Suprapubic skin (tissue), 4 donors: ENCODE data around the gene CTSD.

Source experiments
- CTCF ChIP-seq, 2 donors: fragments of 200-600 bp in 1 of 2; fragments of 450-650 bp in 1 of 2; sonication (generic) in 1 of 2; IDR thresholded peaks; one replicate each; pipeline ENCODE4 v1.5.1; 2016 to 2019; ENCODE audit warnings: antibody characterized with exemption in 2 of 2, mild to moderate bottlenecking in 1 of 2, moderate library complexity in 1 of 2
- EP300 ChIP-seq: sonication (generic); formaldehyde crosslinking; IDR thresholded peaks from one replicate; pipeline ENCODE4 v1.6.1; 2017; ENCODE audit warnings: antibody characterized with exemption
- POLR2A ChIP-seq, 2 donors: fragments of 450-650 bp; IDR thresholded peaks; one replicate each; pipeline ENCODE4 v1.6.1; 2017; ENCODE audit warnings: antibody characterized with exemption in 2 of 2, mild to moderate bottlenecking in 2 of 2, moderate library complexity in 2 of 2
- POLR2AphosphoS5 ChIP-seq, 3 donors: sonication (generic); formaldehyde crosslinking; IDR thresholded peaks; one replicate each; pipeline ENCODE4 v1.6.1; 2017; ENCODE audit warnings: antibody characterized with exemption in 3 of 3

- no peak for TF ChIP-seq CTCF (IDR thresholded peaks at IDR 0.05)
- no peak for TF ChIP-seq POLR2AphosphoS5 (IDR thresholded peaks at IDR 0.05)
- TF ChIP-seq EP300: no peak
- no peak for TF ChIP-seq POLR2A (IDR thresholded peaks at IDR 0.05)
These were observed 13.4 kb upstream of the CTSD start for GRCh38 chr11:1776944-1777715.
